ENCODE measurements around the gene AGAP1. TPM values are rescaled to one million over a fixed set of nuclear protein-coding genes. Genes with fewer than 3 reads are reported as not detected.

The AGAP1 gene
- total RNA-seq, 1 donor from 2014 or later = 22.3 TPM

- no peak for DNase-seq (ENCODE audit: extremely low read depth, low read depth, low spot score)
Measured at GRCh38 chr2:235486729-235487128, 7.1 kb upstream of the AGAP1 start.

DNA sequence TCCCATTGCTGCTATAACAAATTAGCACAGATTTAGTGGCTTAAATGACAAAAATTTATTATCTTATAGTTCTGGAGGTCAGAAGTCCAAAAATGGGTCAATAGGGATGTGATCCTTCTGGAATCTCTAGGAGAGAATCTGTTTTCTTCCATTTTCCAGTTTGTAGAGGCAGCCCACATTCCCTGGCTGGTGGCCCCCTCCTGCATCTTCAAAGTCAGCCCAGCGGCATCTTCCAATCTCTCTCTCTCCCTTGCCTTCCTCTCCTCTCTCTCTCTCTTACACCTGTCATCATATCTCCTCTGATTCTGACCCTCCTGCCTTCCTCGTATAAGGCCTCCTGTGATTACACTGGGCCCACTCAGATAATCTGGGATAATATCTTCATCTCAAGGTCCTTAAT is 3.9 kb upstream of the AGAP1 start:
- no peak for DNase-seq (ENCODE audit: extremely low read depth, low read depth, low spot score)

- no peak for DNase-seq (ENCODE audit: extremely low read depth, low read depth, low spot score)
Measured at GRCh38 chr2:235492850-235493344, 946 bp upstream of the AGAP1 start.

DNA sequence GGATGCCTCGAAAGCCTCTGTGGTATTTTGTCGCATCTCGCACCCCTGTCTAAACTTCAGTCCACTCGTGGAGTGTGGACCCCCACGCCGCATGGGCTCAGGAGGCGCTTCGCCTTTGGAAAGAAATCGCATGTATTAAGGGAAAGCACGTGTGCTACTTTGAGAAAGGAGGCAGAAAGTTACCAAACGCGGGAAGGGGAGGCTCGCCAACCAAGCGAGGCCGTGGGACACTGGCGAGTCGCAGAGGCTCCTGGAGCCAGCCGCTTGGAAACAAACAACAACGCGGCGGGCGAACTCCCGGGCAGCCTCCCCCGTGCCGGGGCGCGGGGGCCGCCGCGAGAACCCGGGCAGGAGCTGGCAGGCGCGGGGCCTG is 455 bp upstream of the AGAP1 start:
- no peak for DNase-seq (ENCODE audit: extremely low read depth, low read depth, low spot score)

GRCh38 chr2:235494716-235495372 is 1.0 kb downstream of the AGAP1 start:
- DNase-seq (ENCODE audit: extremely low read depth, low read depth, low spot score) = no peak

DNA sequence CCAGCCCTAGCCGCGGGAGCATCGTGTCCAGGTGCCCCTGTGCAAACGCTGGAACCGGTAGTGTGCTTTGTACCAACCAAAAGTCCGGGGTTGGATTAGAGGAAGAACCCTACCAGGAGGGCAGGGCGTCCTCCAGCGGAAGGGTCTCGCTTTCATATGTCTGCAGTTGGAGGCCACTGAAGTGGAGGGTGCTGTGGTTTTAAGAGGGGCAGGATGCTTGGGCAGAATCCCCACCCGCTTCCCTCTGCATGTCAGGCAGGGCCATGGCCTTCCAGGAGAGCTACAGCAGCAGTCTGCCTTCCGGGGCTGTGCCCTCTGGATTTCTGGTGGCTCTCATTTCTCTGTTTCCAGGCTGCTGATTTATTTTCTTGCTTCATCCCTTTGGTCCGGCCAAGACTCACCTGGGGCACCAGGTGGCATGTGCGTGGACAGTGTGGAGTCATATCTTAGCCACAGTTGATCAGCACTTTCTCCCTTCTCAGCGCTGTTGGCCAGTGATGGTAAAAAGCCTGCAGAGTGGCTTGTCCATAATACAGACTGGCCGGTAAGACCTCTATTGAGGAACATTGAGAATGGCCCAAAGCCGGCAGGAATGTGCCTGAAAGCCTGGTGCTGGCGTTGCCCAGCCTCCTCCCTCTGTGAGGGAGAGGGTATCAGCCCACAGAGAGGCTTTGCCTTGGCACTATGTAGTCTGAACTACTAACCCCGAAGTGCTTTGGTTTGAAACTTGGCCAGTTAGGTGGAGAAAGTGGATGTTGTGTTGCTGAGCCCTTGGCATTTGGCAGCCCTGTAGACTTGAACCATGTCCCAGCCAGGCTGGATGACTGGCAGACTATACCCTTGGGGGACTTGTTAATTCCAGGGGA is 1.8 kb downstream of the AGAP1 start:
- no peak for DNase-seq (ENCODE audit: extremely low read depth, low read depth, low spot score)

DNA sequence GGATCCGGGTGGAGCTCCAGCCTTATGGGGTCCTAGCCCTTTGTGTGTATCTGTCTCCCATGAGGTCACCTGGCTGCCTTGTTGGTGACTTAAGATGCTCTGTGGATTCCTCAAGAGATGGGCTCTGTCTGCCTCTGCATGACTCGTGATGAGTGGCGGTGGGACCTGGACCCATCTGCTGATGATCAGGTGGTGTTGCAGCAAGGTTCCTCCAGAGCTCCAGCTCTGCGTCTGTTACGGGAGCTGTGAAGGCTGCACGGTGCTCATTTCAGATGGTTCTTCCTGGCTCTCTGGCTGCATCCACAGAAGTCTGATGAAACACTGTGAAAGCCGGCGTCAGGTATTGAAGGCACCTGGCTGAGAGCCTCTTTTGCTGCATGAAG is 2.4 kb downstream of the AGAP1 start:
- DNase-seq (ENCODE audit: extremely low read depth, low read depth, low spot score) = no peak

DNA sequence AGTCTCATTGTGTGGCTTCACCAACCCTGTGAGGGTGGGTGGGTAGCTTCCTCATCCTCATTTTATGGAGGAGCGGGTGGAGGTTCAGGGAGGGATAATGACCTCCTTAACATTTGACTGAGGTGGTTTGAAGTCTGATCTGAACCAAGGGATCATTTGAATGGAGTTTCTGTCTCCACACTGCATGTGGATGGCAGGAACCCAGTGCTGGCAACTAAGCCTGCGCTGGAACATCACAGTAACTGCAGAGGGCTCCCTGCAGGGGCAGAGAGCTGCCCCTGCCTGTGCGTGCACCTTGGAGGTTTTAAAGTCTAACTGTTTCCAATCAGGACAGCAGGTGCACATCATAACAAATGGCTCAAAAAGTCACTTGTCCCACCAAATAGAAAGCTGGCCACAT is 3.3 kb downstream of the AGAP1 start:
- no peak for DNase-seq (ENCODE audit: extremely low read depth, low read depth, low spot score)

DNA sequence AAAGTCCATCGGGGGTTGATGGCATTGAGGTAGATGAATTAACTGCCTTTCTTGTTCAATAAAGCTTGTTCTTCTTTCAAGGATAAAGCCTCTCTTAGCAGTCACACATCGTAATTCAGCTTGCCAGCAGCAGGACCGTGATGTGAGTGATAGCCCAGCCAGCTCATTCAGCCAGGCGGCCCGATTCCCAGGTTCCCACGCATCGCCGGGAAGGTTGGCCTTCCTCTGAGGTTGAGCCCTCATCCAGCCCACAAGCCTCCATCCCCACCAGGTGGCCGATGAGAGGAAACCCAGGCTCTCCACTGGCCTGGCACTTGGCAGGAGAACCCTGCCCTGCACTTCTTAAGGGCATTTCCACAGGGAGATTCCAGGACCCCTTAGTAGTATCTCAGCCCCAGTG is 4.7 kb downstream of the AGAP1 start:
- DNase-seq (ENCODE audit: extremely low read depth, low read depth, low spot score) = no peak

GRCh38 chr2:235498946-235499812 is 5.3 kb downstream of the AGAP1 start:
- DNase-seq (ENCODE audit: extremely low read depth, low read depth, low spot score) = no peak

GRCh38 chr2:235500110-235500760 is 6.4 kb downstream of the AGAP1 start:
- DNase-seq (ENCODE audit: extremely low read depth, low read depth, low spot score) = no peak

GRCh38 chr2:235500761-235501672 is 7.2 kb downstream of the AGAP1 start:
- no peak for DNase-seq (ENCODE audit: extremely low read depth, low read depth, low spot score)

GRCh38 chr2:235501673-235502031 is 7.8 kb downstream of the AGAP1 start:
- no peak for DNase-seq (ENCODE audit: extremely low read depth, low read depth, low spot score)

DNA sequence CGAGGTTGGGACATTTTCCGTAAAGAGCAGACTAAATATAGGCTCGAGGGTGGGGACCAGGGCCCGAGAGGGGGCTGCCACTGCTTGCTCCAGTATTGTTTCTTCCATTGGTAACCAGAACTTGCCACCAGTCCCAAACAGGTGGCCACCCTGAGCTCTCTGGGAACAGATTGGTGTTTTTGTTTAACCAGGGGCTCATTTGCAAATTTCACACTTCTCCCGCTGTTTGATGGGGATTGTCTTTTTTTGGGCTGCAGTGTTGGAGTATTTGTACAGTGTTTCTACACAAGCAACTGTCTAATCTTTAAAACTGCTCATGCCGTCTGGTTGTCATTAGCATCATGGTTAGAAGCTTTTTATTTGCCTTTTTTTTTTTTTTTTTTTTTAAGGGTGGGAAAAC is 8.5 kb downstream of the AGAP1 start:
- DNase-seq (ENCODE audit: extremely low read depth, low read depth, low spot score) = no peak

- DNase-seq (ENCODE audit: extremely low read depth, low read depth, low spot score) = no peak
Measured at GRCh38 chr2:235504441-235505180, 10.8 kb downstream of the AGAP1 start.

DNA sequence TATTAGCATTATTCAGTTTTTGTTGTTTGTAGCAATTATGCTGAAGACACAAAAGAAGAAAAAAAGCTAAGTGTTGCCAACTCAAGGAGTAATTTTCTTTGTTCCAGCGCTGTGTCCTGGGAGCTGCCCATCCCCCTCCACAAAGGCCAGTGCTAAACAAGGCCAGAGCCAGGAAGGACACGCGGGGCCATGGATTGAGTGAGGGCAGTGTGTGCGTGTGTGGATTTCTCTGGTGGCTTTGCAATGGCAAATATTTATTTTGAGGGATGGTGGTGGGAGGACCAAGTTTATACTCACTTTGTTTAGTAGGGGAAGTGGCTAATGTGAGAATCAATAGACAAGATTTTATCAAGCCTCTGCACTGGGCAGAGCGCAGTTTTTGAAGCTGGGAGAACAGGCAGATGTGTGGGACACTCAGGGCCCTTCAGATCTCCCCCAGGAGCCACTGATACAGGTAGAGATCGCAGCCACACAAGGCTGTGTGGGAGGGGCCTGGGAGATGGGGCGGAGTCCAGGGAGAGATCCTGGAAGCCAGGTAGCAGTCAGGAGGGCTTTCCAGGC is 11.4 kb downstream of the AGAP1 start:
- DNase-seq (ENCODE audit: extremely low read depth, low read depth, low spot score) = no peak

DNA sequence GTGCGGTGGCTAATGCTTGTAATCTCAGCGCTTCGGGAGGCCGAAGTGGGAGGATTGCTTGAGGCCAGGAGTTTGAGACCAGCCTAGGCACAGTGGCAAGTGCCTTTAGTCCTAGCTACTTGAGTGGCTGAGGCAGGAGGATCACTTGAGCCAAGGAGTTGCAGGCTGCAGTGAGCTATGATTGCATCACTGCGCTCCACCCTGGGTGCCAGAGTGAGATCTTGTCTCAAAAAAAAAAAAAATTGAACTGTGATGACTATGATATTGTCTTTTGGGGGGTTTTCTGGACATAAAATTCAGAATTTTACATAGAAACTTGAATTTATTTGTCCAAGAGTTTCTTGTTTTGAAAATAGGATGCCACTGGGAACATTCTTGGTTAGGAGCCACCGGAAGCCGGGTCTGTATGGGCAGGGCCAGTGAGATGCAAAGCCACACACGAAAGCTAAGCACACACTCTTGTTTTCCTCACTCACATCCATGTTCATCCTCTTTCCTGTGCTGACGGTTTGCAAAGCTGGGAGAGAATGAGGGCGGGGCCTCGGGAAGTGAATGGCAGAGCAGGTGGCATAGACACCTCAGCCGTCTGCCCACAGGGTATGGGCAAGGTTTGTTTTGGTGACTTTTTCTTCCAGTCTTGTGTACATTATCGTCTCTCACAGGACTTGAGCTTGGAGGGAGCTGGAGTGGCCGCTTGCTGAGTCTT is 12.6 kb downstream of the AGAP1 start:
- DNase-seq (ENCODE audit: extremely low read depth, low read depth, low spot score) = no peak

GRCh38 chr2:235506997-235507615 is 13.3 kb downstream of the AGAP1 start:
- no peak for DNase-seq (ENCODE audit: extremely low read depth, low read depth, low spot score)

All from glomerular endothelial cell (primary cell).